H7 (cell line): ENCODE measurements around the gene RSAD1. TPM values are rescaled to one million over a fixed set of nuclear protein-coding genes. Genes with fewer than 3 reads are reported as not detected.

Experiments
- total RNA-seq: library from RNA; depleted of rRNA; stranded (reverse); fragments of >200 nt; shearing (Covaris generic); gene quantifications from 2 replicates; pipeline ENCODE4 v1.2.3, GENCODE V29; 2014; rRNA removed

RSAD1 gene
- total RNA-seq, 1 experiment from 2014 or later = 28.4 TPM

Other genes with a start within 250 kb of the RSAD1 start
- gene TMEM92, start 204.4 kb upstream of the RSAD1 start, total RNA-seq = 7.3 and 7.5 TPM in 2 replicates
- gene XYLT2, start 132.7 kb upstream of the RSAD1 start, total RNA-seq = 47.5 and 54.3 TPM in 2 replicates
- 55.5 and 86.3 TPM in 2 replicates for gene MRPL27, start 105.7 kb upstream of the RSAD1 start, total RNA-seq
- 21.7 and 28.2 TPM in 2 replicates for gene EME1, start 105.6 kb upstream of the RSAD1 start, total RNA-seq
- 105 and 119 TPM in 2 replicates for gene LRRC59, start 81.3 kb upstream of the RSAD1 start, total RNA-seq
- gene ACSF2, start 52.6 kb upstream of the RSAD1 start, total RNA-seq = 14.8 and 16.2 TPM in 2 replicates
- not detected in 2 replicates for gene CHAD, start 10.0 kb upstream of the RSAD1 start, total RNA-seq
- gene MYCBPAP, start 29.6 kb downstream of the RSAD1 start, total RNA-seq = 0.62 and 3.2 TPM in 2 replicates
- gene EPN3, start 53.9 kb downstream of the RSAD1 start, total RNA-seq = 0.07 and 0.87 TPM in 2 replicates
- 31.0 and 42.6 TPM in 2 replicates for gene SPATA20, start 68.3 kb downstream of the RSAD1 start, total RNA-seq
- 1.5 and 1.9 TPM in 2 replicates for gene CACNA1G, start 81.9 kb downstream of the RSAD1 start, total RNA-seq
- 0.33 and 0.48 TPM in 2 replicates for gene ABCC3, start 156.0 kb downstream of the RSAD1 start, total RNA-seq
- 42.0 and 46.0 TPM in 2 replicates for gene ANKRD40, start 229.1 kb downstream of the RSAD1 start, total RNA-seq
- 45.4 and 76.9 TPM in 2 replicates for gene LUC7L3, start 240.7 kb downstream of the RSAD1 start, total RNA-seq